CD14-positive monocyte (primary cell): Measurements from ENCODE around the gene SSBP3. TPM values are rescaled to one million over a fixed set of nuclear protein-coding genes. Genes with fewer than 3 reads are reported as not detected.

Experiments
- DNase-seq, 3 donors: peaks; one replicate each; pipeline ENCODE4 v3.0.0-alpha.2; 2011 to 2022
- H2AFZ ChIP-seq: 2 replicates; pipeline ENCODE4 v1.6.0; 2012; ENCODE audit warnings: mild to moderate bottlenecking, low read depth, low read length, inconsistent platforms; ENCODE audit not compliant: insufficient read depth, poor library complexity, severe bottlenecking
- H3K27ac ChIP-seq, 2 donors: 1 replicate in 1 of 2; 2 replicates in 1 of 2; pipeline ENCODE4 v1.5.1; 2012 to 2013; ENCODE audit warnings: low read length in 2 of 2, control low read depth in 1 of 2, inconsistent platforms in 1 of 2, low read depth in 1 of 2, mild to moderate bottlenecking in 1 of 2
- H3K27me3 ChIP-seq, 2 donors: one replicate each; pipeline versions ENCODE4 v1.6.0 to v1.6.1; 2011 to 2013; ENCODE audit warnings: low read length in 2 of 2; ENCODE audit not compliant: control insufficient read depth in 2 of 2, insufficient read depth in 2 of 2
- H3K36me3 ChIP-seq, 2 donors: replicated peaks in 1 of 2; 1 replicate in 1 of 2; 2 replicates in 1 of 2; pipeline versions ENCODE4 v1.5.1 to v1.6.1; 2012 to 2013; ENCODE audit warnings: low read length in 2 of 2, control low read depth in 1 of 2, inconsistent platforms in 1 of 2, mild to moderate bottlenecking in 1 of 2; ENCODE audit not compliant: insufficient read depth in 2 of 2, control insufficient read depth in 1 of 2
- H3K4me1 ChIP-seq, 2 donors: 1 replicate in 1 of 2; 2 replicates in 1 of 2; pipeline versions ENCODE4 v1.5.1 to v1.6.1; 2012 to 2013; ENCODE audit warnings: low read length in 2 of 2, control low read depth in 1 of 2, inconsistent platforms in 1 of 2, mild to moderate bottlenecking in 1 of 2, moderate library complexity in 1 of 2; ENCODE audit not compliant: insufficient read depth in 2 of 2, control insufficient read depth in 1 of 2
- H3K4me2 ChIP-seq: replicated peaks from 2 replicates; pipeline ENCODE3; 2012; ENCODE audit warnings: low read length, moderate library complexity, mild to moderate bottlenecking; ENCODE audit not compliant: poor library complexity, severe bottlenecking; ENCODE audit errors: extremely low read depth
- H3K4me3 ChIP-seq, 3 experiments: fragments of 200-600 bp in 1 of 3; sonication (generic) in 1 of 3; replicated peaks in 1 of 3; 1 replicate in 2 of 3; 2 replicates in 1 of 3; pipeline ENCODE4 v1.5.1; 2011 to 2013; ENCODE audit warnings: low read length in 3 of 3, mild to moderate bottlenecking in 3 of 3, control low read depth in 2 of 3, low read depth in 2 of 3, inconsistent platforms in 1 of 3, moderate library complexity in 1 of 3
- H3K79me2 ChIP-seq: 2 replicates; pipeline ENCODE4 v1.6.0; 2012; ENCODE audit warnings: mild to moderate bottlenecking, control low read depth, inconsistent platforms, low read length, moderate library complexity; ENCODE audit not compliant: insufficient read depth
- H3K9ac ChIP-seq: 2 replicates; pipeline ENCODE4 v1.6.0; 2017; ENCODE audit warnings: low read length, mild to moderate bottlenecking; ENCODE audit not compliant: insufficient read depth, poor library complexity, severe bottlenecking
- H3K9me3 ChIP-seq, 2 donors: replicated peaks in 1 of 2; 1 replicate in 1 of 2; 2 replicates in 1 of 2; pipeline versions ENCODE4 v1.5.1 to v1.6.1; 2012 to 2013; ENCODE audit warnings: low read length in 2 of 2, control low read depth in 1 of 2; ENCODE audit not compliant: control insufficient read depth in 1 of 2, insufficient read depth in 1 of 2
- H4K20me1 ChIP-seq: 2 replicates; pipeline ENCODE4 v1.6.0; 2012; ENCODE audit warnings: mild to moderate bottlenecking, low read length, control low read depth, moderate library complexity; ENCODE audit not compliant: insufficient read depth
- H3K27ac Mint-ChIP-seq, 7 donors: one replicate each; pipeline ENCODE4 v1.8.0; 2020; ENCODE audit warnings: mild to moderate bottlenecking in 7 of 7, mixed read lengths in 7 of 7, moderate library complexity in 6 of 7, inconsistent platforms in 2 of 7
- H3K27me3 Mint-ChIP-seq, 3 donors: one replicate each; pipeline ENCODE4 v1.8.0; 2021 to 2022; ENCODE audit warnings: low read depth in 3 of 3, mild to moderate bottlenecking in 3 of 3, mixed read lengths in 3 of 3, moderate library complexity in 3 of 3, inconsistent platforms in 1 of 3
- H3K36me3 Mint-ChIP-seq, 2 donors: one replicate each; pipeline ENCODE4 v1.8.0; 2020; ENCODE audit warnings: mixed read lengths in 2 of 2, inconsistent platforms in 1 of 2, mild to moderate bottlenecking in 1 of 2
- H3K4me1 Mint-ChIP-seq: one replicate; pipeline ENCODE4 v1.8.0; 2020; ENCODE audit warnings: mild to moderate bottlenecking, mixed read lengths
- H3K4me3 Mint-ChIP-seq, 2 donors: one replicate each; pipeline ENCODE4 v1.8.0; 2020; ENCODE audit warnings: mild to moderate bottlenecking in 2 of 2, mixed read lengths in 2 of 2, moderate library complexity in 1 of 2
- H3K9me3 Mint-ChIP-seq, 7 donors: one replicate each; pipeline ENCODE4 v1.8.0; 2020 to 2022; ENCODE audit warnings: mixed read lengths in 7 of 7, mild to moderate bottlenecking in 6 of 7, moderate library complexity in 6 of 7, inconsistent platforms in 2 of 7
- CTCF ChIP-seq: fragments of 200-600 bp; IDR thresholded peaks from one replicate; pipeline ENCODE4 v1.8.0; 2022; ENCODE audit warnings: antibody characterized with exemption, mild to moderate bottlenecking
- WGBS: methylation state at CpG from one replicate; pipeline ENCODE4 v1.1.5; 2013; ENCODE audit warnings: missing lambda C conversion rate; ENCODE audit not compliant: insufficient coverage; 5-methylcytosine and 5-hydroxymethylcytosine counted together
- intact Hi-C, 2 donors: fragments of 100-400 bp; cut with micrococcal nuclease; formaldehyde crosslinking; loops; one replicate each; pipeline versions ENCODE4 v1.15.0 to v1.15.1; 2023
- polyA plus RNA-seq, 3 donors: library from polyadenylated mRNA; depleted of rRNA in 1 of 3; unstranded in 2 of 3; stranded (reverse) in 1 of 3; fragments of 300-500 nt in 2 of 3; fragments of >200 nt in 1 of 3; fragmentation: Illumina TruSeq in 2 of 3; gene quantifications; 1 replicate in 2 of 3; 2 replicates in 1 of 3; pipeline ENCODE4 v1.2.3, GENCODE V29; 2012 to 2021

Gene SSBP3
- polyA plus RNA-seq, 3 donors = 4.1 to 30.7 (median 4.3) TPM

DNA sequence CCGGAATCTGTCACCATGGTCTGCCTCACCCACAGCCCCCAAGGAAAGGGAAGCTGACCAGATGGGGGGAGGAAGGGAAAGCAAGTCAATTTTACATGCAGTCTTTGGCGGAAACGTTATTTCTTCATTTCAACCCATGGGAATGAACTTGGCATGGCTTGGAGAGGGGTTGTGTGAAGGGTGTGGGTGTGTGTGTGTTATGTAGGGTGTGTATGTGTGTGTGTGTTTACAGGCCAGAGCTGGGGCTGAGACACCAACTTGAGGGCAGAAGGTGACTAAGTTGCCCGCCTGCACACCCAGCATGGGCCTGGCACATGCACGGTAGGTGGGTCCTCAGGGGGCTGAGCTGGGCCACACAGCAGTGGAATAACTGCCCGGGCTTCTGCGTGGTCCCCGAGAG, 141.1 kb downstream of the SSBP3 start:
- Histone ChIP-seq H3K27ac (no peak overlapping the region), H3K4me1 (no peaks in the 10 kb centered on the region), H3K4me3 (no peak overlapping the region), H3K36me3 (no peaks in the 10 kb centered on the region), H2AFZ (no peak overlapping the region), H3K4me2 (no peak overlapping the region), H3K9ac (no peak overlapping the region), H3K9me3 (no peaks in the 10 kb centered on the region), H3K27me3 (no peaks in the 10 kb centered on the region), H4K20me1 (peaks cover 24% of the 10 kb centered on the region), H3K79me2 (no peaks in the 10 kb centered on the region)
- intact Hi-C loops = no loop called here
- Mint-ChIP-seq H3K36me3 (peaks cover 5% of the 10 kb centered on the region in 2 donors), H3K4me3 (no peak overlapping the region), H3K9me3 (no peaks in the 10 kb centered on the region), H3K27ac (peak overlapping the region in 1 of 7 donors; percentile 30), H3K27me3 (no peaks in the 10 kb centered on the region), H3K4me1 (no peaks in the 10 kb centered on the region)
- DNase-seq = no peak
- no peak for TF ChIP-seq CTCF
- WGBS = 100% methylated on average over 5 of the region's 8 CpGs

DNA sequence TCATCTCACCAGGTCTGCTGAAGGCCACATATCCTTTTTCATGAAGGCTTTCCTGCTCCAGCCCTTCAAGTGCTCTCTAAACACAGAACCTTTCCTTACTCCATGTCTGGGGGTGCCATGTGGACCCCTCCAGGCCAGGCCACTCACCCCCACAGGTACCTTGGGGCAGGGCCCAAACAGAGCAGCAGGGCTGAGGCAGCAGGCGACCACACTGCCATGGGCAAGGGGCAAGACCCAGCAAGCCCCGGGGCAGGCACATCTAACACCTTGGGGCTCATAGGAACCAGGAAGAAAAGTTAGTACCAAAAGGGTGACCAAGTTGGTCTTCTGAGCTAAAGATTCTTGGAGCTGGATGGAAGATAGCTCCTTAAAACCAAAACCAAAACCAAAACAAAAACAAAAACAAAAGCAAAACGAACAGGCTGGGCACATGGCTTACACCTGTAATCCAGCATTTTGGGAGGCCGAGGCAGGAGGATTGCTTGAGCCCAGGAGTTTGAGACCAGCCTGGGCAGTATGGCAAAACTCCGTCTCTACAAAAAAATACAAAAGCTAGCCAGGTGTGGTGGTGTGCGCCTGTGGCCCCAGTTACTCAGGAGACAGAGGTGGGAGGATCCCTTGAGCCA, 142.5 kb downstream of the SSBP3 start:
- no peak overlapping the region for H2AFZ ChIP-seq
- H3K4me1 ChIP-seq = no peaks in the 10 kb centered on the region
- intact Hi-C loops = no loop called here
- no peaks in the 10 kb centered on the region for H3K9me3 ChIP-seq
- no peak overlapping the region for H3K4me2 ChIP-seq
- 87% methylated on average over 5 of the region's 6 CpGs for WGBS
- H3K9me3 Mint-ChIP-seq = no peaks in the 10 kb centered on the region
- peaks cover 5 to 8% of the 10 kb centered on the region in 2 donors for H3K36me3 Mint-ChIP-seq
- no peak for DNase-seq
- no peaks in the 10 kb centered on the region for H3K79me2 ChIP-seq
- H3K27me3 ChIP-seq = no peaks in the 10 kb centered on the region
- H3K36me3 ChIP-seq = no peaks in the 10 kb centered on the region
- peak overlapping the region in 2 of 7 donors; percentile 20 to 46 for H3K27ac Mint-ChIP-seq
- H4K20me1 ChIP-seq = peaks cover 22% of the 10 kb centered on the region
- no peak overlapping the region for H3K4me3 Mint-ChIP-seq
- no peaks in the 10 kb centered on the region for H3K27me3 Mint-ChIP-seq
- H3K4me1 Mint-ChIP-seq = no peaks in the 10 kb centered on the region
- no peak for TF ChIP-seq CTCF
- no peak overlapping the region for H3K9ac ChIP-seq
- H3K4me3 ChIP-seq = no peak overlapping the region
- peak overlapping the region in 1 of 2 donors; percentile 20 for H3K27ac ChIP-seq
